ENCODE results near the gene SPIRE1. TPM values are rescaled to one million over a fixed set of nuclear protein-coding genes. Genes with fewer than 3 reads are reported as not detected.

The SPIRE1 gene
- total and polyA plus RNA-seq, 7 donors, result 15.5 to 82.3 (median 39.6) TPM

GRCh38 chr18:12398625-12399024, 259.3 kb downstream of the SPIRE1 start:
- no peak for TF ChIP-seq CTCF (IDR thresholded peaks at IDR 0.05)

GRCh38 chr18:12397793-12398192, 260.1 kb downstream of the SPIRE1 start:
- WGBS, 3 donors, result 84 to 89% (median 86%) methylated on average over 6 of the region's 6 CpGs
- H3K4me1 ChIP-seq, result no peaks in the 10 kb centered on the region
- H3K27me3 ChIP-seq (ENCODE audit: insufficient read depth in 3 of 3, low read length in 2 of 3), result peaks cover 0 to 9% (median 0%) of the 10 kb centered on the region in 3 donors
- ATAC-seq (no peak), DNase-seq (no peak)
- no peak overlapping the region for H3K4me3 ChIP-seq
- H3K9me3 ChIP-seq, result no peaks in the 10 kb centered on the region
- H3K27ac ChIP-seq, result no peak overlapping the region
- H3K36me3 ChIP-seq (ENCODE audit: insufficient read depth in 1 of 2, low read depth in 1 of 2), result no peaks in the 10 kb centered on the region
- TF ChIP-seq CTCF (IDR thresholded peaks at IDR 0.05), result no peak
- intact Hi-C loops (cut with DNase I), result no loop called here

More at GRCh38 chr18:12398625-12399024, 259.3 kb downstream of the SPIRE1 start:
- no peaks in the 10 kb centered on the region for H3K36me3 ChIP-seq (ENCODE audit: insufficient read depth in 1 of 2, low read depth in 1 of 2)
- no peak overlapping the region for H3K27ac ChIP-seq
- no peaks in the 10 kb centered on the region for H3K4me1 ChIP-seq
- no peak for DNase-seq
- WGBS, 3 donors, result 67 to 75% (median 69%) methylated on average over 5 of the region's 5 CpGs
- H3K27me3 ChIP-seq (ENCODE audit: insufficient read depth in 3 of 3, low read length in 2 of 3), result peaks cover 0 to 9% (median 0%) of the 10 kb centered on the region in 3 donors
- no peaks in the 10 kb centered on the region for H3K9me3 ChIP-seq
- intact Hi-C loops (cut with DNase I), result no loop called here
- no peak overlapping the region for H3K4me3 ChIP-seq
- ATAC-seq, result no peak

GRCh38 chr18:12397254-12397653, 260.7 kb downstream of the SPIRE1 start:
- TF ChIP-seq CTCF (IDR thresholded peaks at IDR 0.05), result no peak
- intact Hi-C loops (cut with DNase I), result no loop called here
- no peaks in the 10 kb centered on the region for H3K4me1 ChIP-seq
- no peak overlapping the region for H3K4me3 ChIP-seq
- H3K27me3 ChIP-seq (ENCODE audit: insufficient read depth in 3 of 3, low read length in 2 of 3), result peaks cover 0 to 9% (median 0%) of the 10 kb centered on the region in 3 donors
- no peaks in the 10 kb centered on the region for H3K9me3 ChIP-seq
- H3K27ac ChIP-seq, result no peak overlapping the region
- no peaks in the 10 kb centered on the region for H3K36me3 ChIP-seq (ENCODE audit: insufficient read depth in 1 of 2, low read depth in 1 of 2)
- 85 to 90% (median 87%) methylated on average over 9 of the region's 9 CpGs for WGBS, 3 donors
- no peak for ATAC-seq
- no peak for DNase-seq

Other genes starting within 250 kb of the SPIRE1 start
- 1 to 10 TPM; 3.9 to 5.7 (median 4.3) TPM for gene CEP76, start 44.6 kb upstream of the SPIRE1 start, total RNA-seq
- gene CEP76, start 44.6 kb upstream of the SPIRE1 start, polyA plus RNA-seq, result 1 to 10 TPM; 2.3 to 6.4 (median 2.4) TPM
- gene PSMG2, start 44.9 kb upstream of the SPIRE1 start, total RNA-seq, result 10 to 100 TPM; 32.9 to 53.8 (median 52.5) TPM
- 10 to 100 TPM; 63.5 to 67.7 (median 67.0) TPM for gene PSMG2, start 44.9 kb upstream of the SPIRE1 start, polyA plus RNA-seq
- 10 to 100 TPM in 3 of 4 donors, 1 to 10 TPM in 1; 8.4 to 21.9 (median 14.5) TPM for gene PTPN2, start 226.1 kb upstream of the SPIRE1 start, total RNA-seq
- 10 to 100 TPM; 12.5 to 27.0 (median 13.7) TPM for gene PTPN2, start 226.1 kb upstream of the SPIRE1 start, polyA plus RNA-seq